ENCODE data around the gene CACNA1H. TPM values are rescaled to one million over a fixed set of nuclear protein-coding genes. Genes with fewer than 3 reads are reported as not detected.

The CACNA1H gene
- total RNA-seq, 2 experiments from 2014 or later = 2.0 to 2.9 TPM

GRCh38 chr16:1211451-1212268 is 58.8 kb downstream of the CACNA1H start:
- H3K27me3 Mint-ChIP-seq = no peaks in the 10 kb centered on the region
- ATAC-seq (ENCODE audit: low read depth) (no peak), DNase-seq (no peak)
- no peak overlapping the region for H3K27ac Mint-ChIP-seq
- H3K4me1 Mint-ChIP-seq = no peaks in the 10 kb centered on the region
- no peak overlapping the region for H3K4me3 Mint-ChIP-seq
- H3K9me3 Mint-ChIP-seq = no peaks in the 10 kb centered on the region
- POLR2A ChIA-PET = no interaction called here
- no peaks in the 10 kb centered on the region for H3K36me3 Mint-ChIP-seq

- Mint-ChIP-seq H3K27ac (no peak overlapping the region), H3K27me3 (no peaks in the 10 kb centered on the region), H3K4me1 (no peaks in the 10 kb centered on the region), H3K4me3 (no peak overlapping the region), H3K9me3 (no peaks in the 10 kb centered on the region), H3K36me3 (no peaks in the 10 kb centered on the region)
- POLR2A ChIA-PET = no interaction called here
- DNase-seq (no peak), ATAC-seq (ENCODE audit: low read depth) (no peak)
These were observed 59.8 kb downstream of the CACNA1H start for GRCh38 chr16:1212616-1213194.

- no peak for DNase-seq
These were observed 60.3 kb downstream of the CACNA1H start for GRCh38 chr16:1213231-1213630.

GRCh38 chr16:1213796-1214372 is 61.0 kb downstream of the CACNA1H start:
- H3K4me1 Mint-ChIP-seq = no peaks in the 10 kb centered on the region
- POLR2A ChIA-PET = no interaction called here

More at GRCh38 chr16:1213231-1213630, 60.3 kb downstream of the CACNA1H start:
- H3K4me1 Mint-ChIP-seq = no peaks in the 10 kb centered on the region
- H3K4me3 Mint-ChIP-seq = no peak overlapping the region
- no peaks in the 10 kb centered on the region for H3K36me3 Mint-ChIP-seq
- POLR2A ChIA-PET = no interaction called here
- ATAC-seq (ENCODE audit: low read depth) = no peak
- H3K9me3 Mint-ChIP-seq = no peaks in the 10 kb centered on the region
- H3K27me3 Mint-ChIP-seq = no peaks in the 10 kb centered on the region
- H3K27ac Mint-ChIP-seq = no peak overlapping the region

GRCh38 chr16:1214719-1215118 is 61.8 kb downstream of the CACNA1H start:
- Mint-ChIP-seq H3K9me3 (no peaks in the 10 kb centered on the region), H3K27me3 (no peaks in the 10 kb centered on the region), H3K4me1 (no peaks in the 10 kb centered on the region), H3K4me3 (no peak overlapping the region), H3K27ac (no peak overlapping the region), H3K36me3 (no peaks in the 10 kb centered on the region)
- POLR2A ChIA-PET = no interaction called here
- DNase-seq = no peak
- no peak for ATAC-seq (ENCODE audit: low read depth)

More at GRCh38 chr16:1213796-1214372, 61.0 kb downstream of the CACNA1H start:
- no peaks in the 10 kb centered on the region for H3K27me3 Mint-ChIP-seq
- ATAC-seq (ENCODE audit: low read depth) (no peak), DNase-seq (no peak)
- H3K9me3 Mint-ChIP-seq = no peaks in the 10 kb centered on the region
- no peak overlapping the region for H3K4me3 Mint-ChIP-seq
- no peak overlapping the region for H3K27ac Mint-ChIP-seq
- H3K36me3 Mint-ChIP-seq = no peaks in the 10 kb centered on the region

GRCh38 chr16:1215574-1216295 is 62.8 kb downstream of the CACNA1H start:
- H3K27me3 Mint-ChIP-seq = no peaks in the 10 kb centered on the region

GRCh38 chr16:1216296-1216619 is 63.4 kb downstream of the CACNA1H start:
- no peak overlapping the region for H3K4me3 Mint-ChIP-seq
- H3K27me3 Mint-ChIP-seq = no peaks in the 10 kb centered on the region
- POLR2A ChIA-PET = no interaction called here

More at GRCh38 chr16:1215574-1216295, 62.8 kb downstream of the CACNA1H start:
- no peak for DNase-seq
- POLR2A ChIA-PET = no interaction called here
- ATAC-seq (ENCODE audit: low read depth) = no peak
- Mint-ChIP-seq H3K36me3 (no peaks in the 10 kb centered on the region), H3K27ac (no peak overlapping the region), H3K4me1 (no peaks in the 10 kb centered on the region), H3K4me3 (no peak overlapping the region), H3K9me3 (no peaks in the 10 kb centered on the region)

GRCh38 chr16:1216681-1217400 is 63.9 kb downstream of the CACNA1H start:
- no peaks in the 10 kb centered on the region for H3K27me3 Mint-ChIP-seq
- no peaks in the 10 kb centered on the region for H3K9me3 Mint-ChIP-seq
- no peak overlapping the region for H3K4me3 Mint-ChIP-seq
- H3K27ac Mint-ChIP-seq = no peak overlapping the region
- H3K36me3 Mint-ChIP-seq = no peaks in the 10 kb centered on the region
- DNase-seq (no peak), ATAC-seq (ENCODE audit: low read depth) (no peak)
- POLR2A ChIA-PET = no interaction called here
- no peaks in the 10 kb centered on the region for H3K4me1 Mint-ChIP-seq

More at GRCh38 chr16:1216296-1216619, 63.4 kb downstream of the CACNA1H start:
- ATAC-seq (ENCODE audit: low read depth) (no peak), DNase-seq (no peak)
- Mint-ChIP-seq H3K4me1 (no peaks in the 10 kb centered on the region), H3K36me3 (no peaks in the 10 kb centered on the region), H3K27ac (no peak overlapping the region), H3K9me3 (no peaks in the 10 kb centered on the region)

- H3K9me3 Mint-ChIP-seq = no peaks in the 10 kb centered on the region
These were observed 64.6 kb downstream of the CACNA1H start for GRCh38 chr16:1217526-1217925.

GRCh38 chr16:1218061-1218929 is 65.4 kb downstream of the CACNA1H start:
- no peak overlapping the region for H3K4me3 Mint-ChIP-seq
- no peaks in the 10 kb centered on the region for H3K27me3 Mint-ChIP-seq
- H3K27ac Mint-ChIP-seq = no peak overlapping the region
- POLR2A ChIA-PET = no interaction called here
- H3K4me1 Mint-ChIP-seq = no peaks in the 10 kb centered on the region
- DNase-seq (no peak), ATAC-seq (ENCODE audit: low read depth) (no peak)
- no peaks in the 10 kb centered on the region for H3K9me3 Mint-ChIP-seq
- H3K36me3 Mint-ChIP-seq = no peaks in the 10 kb centered on the region

More at GRCh38 chr16:1217526-1217925, 64.6 kb downstream of the CACNA1H start:
- ATAC-seq (ENCODE audit: low read depth) = no peak
- POLR2A ChIA-PET = no interaction called here
- H3K27me3 Mint-ChIP-seq = no peaks in the 10 kb centered on the region
- H3K27ac Mint-ChIP-seq = no peak overlapping the region
- no peak overlapping the region for H3K4me3 Mint-ChIP-seq
- H3K4me1 Mint-ChIP-seq = no peaks in the 10 kb centered on the region
- DNase-seq = no peak
- H3K36me3 Mint-ChIP-seq = no peaks in the 10 kb centered on the region

GRCh38 chr16:1218930-1219611 is 66.2 kb downstream of the CACNA1H start:
- H3K36me3 Mint-ChIP-seq = no peaks in the 10 kb centered on the region
- no peak overlapping the region for H3K4me3 Mint-ChIP-seq
- H3K27me3 Mint-ChIP-seq = no peaks in the 10 kb centered on the region
- no peak overlapping the region for H3K27ac Mint-ChIP-seq
- POLR2A ChIA-PET = no interaction called here
- ATAC-seq (ENCODE audit: low read depth) (no peak), DNase-seq (no peak)
- no peaks in the 10 kb centered on the region for H3K9me3 Mint-ChIP-seq
- no peaks in the 10 kb centered on the region for H3K4me1 Mint-ChIP-seq

GRCh38 chr16:1220098-1220728 is 67.3 kb downstream of the CACNA1H start:
- Mint-ChIP-seq H3K36me3 (no peaks in the 10 kb centered on the region), H3K27ac (no peak overlapping the region), H3K4me3 (no peak overlapping the region), H3K9me3 (no peaks in the 10 kb centered on the region), H3K4me1 (no peaks in the 10 kb centered on the region), H3K27me3 (no peaks in the 10 kb centered on the region)
- ATAC-seq (ENCODE audit: low read depth) (no peak), DNase-seq (no peak)
- POLR2A ChIA-PET = no interaction called here

Data from activated naive CD8-positive, alpha-beta T cell treated with anti-CD3 and anti-CD28 coated beads, Interleukin-2, amount 10 ng/mL, durations not matched to agents 7 days and 5 days (primary cell).